Naive thymus-derived CD4-positive, alpha-beta T cell (primary cell): ENCODE data around the gene TMEM79. TPM values are rescaled to one million over a fixed set of nuclear protein-coding genes. Genes with fewer than 3 reads are reported as not detected.

Source experiments
- ATAC-seq: fragments of 150-1000 bp; cut with Tn5 transposase; 2 replicates; pipeline ENCODE4 v1.10.0; 2021; ENCODE audit warnings: mild to moderate bottlenecking, moderate library complexity
- CTCF ChIA-PET: fragments of 350-600 bp; sonication (Branson Sonifier 250); formaldehyde crosslinking; loops from one replicate; lab custom pipeline; 2021; ENCODE audit warnings: antibody characterized with exemption; lab: Charles Lee
- POLR2A ChIA-PET: fragments of 350-600 bp; sonication (Branson Sonifier 250); formaldehyde crosslinking; loops from one replicate; lab custom pipeline; 2021; ENCODE audit warnings: antibody characterized with exemption, inconsistent platforms; lab: Charles Lee
- DNase-seq, 9 donors: peaks; one replicate each; pipeline versions ENCODE4 v3.0.0 to v3.0.0-alpha.2; 2020 to 2022; ENCODE audit warnings: mixed read lengths in 1 of 9
- H3K27ac ChIP-seq: one replicate; pipeline ENCODE4 v1.7.0; 2013; ENCODE audit warnings: mild to moderate bottlenecking, low read depth, low read length, moderate library complexity
- H3K27me3 ChIP-seq, 2 donors: one replicate each; pipeline ENCODE4 v1.7.0; 2013; ENCODE audit warnings: low read length in 2 of 2, mild to moderate bottlenecking in 2 of 2, moderate library complexity in 2 of 2; ENCODE audit not compliant: control insufficient read depth in 2 of 2, insufficient read depth in 2 of 2
- H3K36me3 ChIP-seq, 3 experiments: 1 replicate in 2 of 3; 2 replicates in 1 of 3; pipeline ENCODE4 v1.7.0; 2013; ENCODE audit warnings: low read length in 3 of 3, mild to moderate bottlenecking in 3 of 3, moderate library complexity in 1 of 3; ENCODE audit not compliant: insufficient read depth in 3 of 3, control insufficient read depth in 2 of 3
- H3K4me1 ChIP-seq, 2 donors: one replicate each; pipeline ENCODE4 v1.7.0; 2013; ENCODE audit warnings: low read length in 2 of 2, mild to moderate bottlenecking in 2 of 2, moderate library complexity in 1 of 2; ENCODE audit not compliant: control insufficient read depth in 2 of 2, insufficient read depth in 2 of 2
- H3K4me3 ChIP-seq: 2 replicates; pipeline ENCODE4 v1.7.0; 2013; ENCODE audit warnings: mild to moderate bottlenecking, low read length
- H3K9me3 ChIP-seq, 3 experiments: 1 replicate in 2 of 3; 2 replicates in 1 of 3; pipeline ENCODE4 v1.7.0; 2013; ENCODE audit warnings: low read length in 3 of 3; ENCODE audit not compliant: control insufficient read depth in 2 of 3
- H3K27ac Mint-ChIP-seq, 9 donors: one replicate each; pipeline ENCODE4 v1.8.0; 2020 to 2022; ENCODE audit warnings: mixed read lengths in 9 of 9, mild to moderate bottlenecking in 8 of 9, moderate library complexity in 5 of 9, inconsistent platforms in 2 of 9
- H3K27me3 Mint-ChIP-seq, 5 donors: one replicate each; pipeline ENCODE4 v1.8.0; 2021 to 2022; ENCODE audit warnings: mixed read lengths in 5 of 5, mild to moderate bottlenecking in 1 of 5
- H3K36me3 Mint-ChIP-seq, 5 donors: one replicate each; pipeline ENCODE4 v1.8.0; 2020 to 2022; ENCODE audit warnings: mixed read lengths in 5 of 5, mild to moderate bottlenecking in 3 of 5, inconsistent platforms in 1 of 5
- H3K4me1 Mint-ChIP-seq, 7 donors: one replicate each; pipeline ENCODE4 v1.8.0; 2020 to 2022; ENCODE audit warnings: mixed read lengths in 7 of 7, mild to moderate bottlenecking in 3 of 7, inconsistent platforms in 1 of 7
- H3K4me3 Mint-ChIP-seq, 10 donors: one replicate each; pipeline ENCODE4 v1.8.0; 2020 to 2022; ENCODE audit warnings: mild to moderate bottlenecking in 10 of 10, mixed read lengths in 10 of 10, moderate library complexity in 6 of 10, inconsistent platforms in 2 of 10
- H3K9me3 Mint-ChIP-seq, 11 donors: one replicate each; pipeline ENCODE4 v1.8.0; 2020 to 2022; ENCODE audit warnings: mixed read lengths in 11 of 11, mild to moderate bottlenecking in 4 of 11, inconsistent platforms in 1 of 11, moderate library complexity in 1 of 11
- intact Hi-C, 2 donors: fragments of 100-400 bp; cut with micrococcal nuclease; formaldehyde crosslinking; loops; one replicate each; pipeline ENCODE4 v1.15.1; 2023
- polyA plus RNA-seq, 2 donors: library from polyadenylated mRNA; unstranded; fragments of 300-500 nt; fragmentation: Illumina TruSeq; gene quantifications; one replicate each; pipeline ENCODE4 v1.2.3, GENCODE V29; 2021
- total RNA-seq, 6 experiments: library from RNA in 5 of 6; stranded (reverse) in 5 of 6; gene quantifications; 1 replicate in 5 of 6; 2 replicates in 1 of 6; pipeline ENCODE4 v1.2.3 and lab custom pipeline; 2021 to 2026

The TMEM79 gene
- total and polyA plus RNA-seq, 7 experiments from 2014 or later = 4.3 to 18.6 (median 9.8) TPM

DNA sequence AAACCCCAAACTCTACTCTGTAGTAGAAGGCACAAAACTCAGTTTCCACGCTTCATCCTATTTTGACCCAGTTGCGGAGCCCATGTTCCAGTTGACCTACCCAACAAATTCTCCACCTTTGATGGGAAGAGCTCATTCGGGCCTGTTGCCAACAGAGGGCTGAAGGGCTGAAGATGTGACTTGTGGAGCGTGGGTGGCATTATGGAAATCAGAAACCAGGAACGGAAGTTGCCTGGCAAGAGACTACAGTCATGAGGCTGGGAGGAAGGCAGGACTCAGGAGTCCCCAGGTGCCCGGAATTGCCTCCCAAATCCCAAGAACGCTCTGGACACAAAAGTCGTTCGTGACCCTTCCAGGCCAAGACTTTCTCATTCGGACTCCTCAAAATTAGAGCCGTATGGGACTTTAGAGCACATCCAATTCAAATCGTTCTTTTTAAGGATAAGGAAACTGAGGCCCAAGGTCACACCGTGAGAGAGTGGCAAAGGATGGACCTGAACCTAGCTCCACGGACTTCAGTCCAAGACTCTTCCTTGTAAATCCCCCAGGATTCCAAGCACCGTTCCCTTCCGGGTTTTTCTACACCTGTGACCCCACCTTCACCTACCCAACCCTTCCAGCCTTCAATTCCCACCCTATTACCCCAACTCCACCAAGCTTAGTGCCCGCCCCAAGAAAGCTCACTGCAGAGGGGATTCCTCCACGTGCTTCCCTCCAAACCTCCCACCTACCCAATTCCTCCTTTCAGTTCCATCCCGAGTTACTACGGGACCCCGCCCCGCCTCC is 2.2 kb upstream of the TMEM79 start:
- H3K27ac ChIP-seq = peak overlapping the region; percentile 89
- H3K9me3 ChIP-seq = no peaks in the 10 kb centered on the region
- Mint-ChIP-seq H3K4me1 (peaks cover 29 to 51% (median 40%) of the 10 kb centered on the region in 7 donors), H3K36me3 (peaks cover 6 to 24% (median 11%) of the 10 kb centered on the region in 5 donors), H3K27ac (peak overlapping the region; percentile 89 to 98 (median 94)), H3K4me3 (peak overlapping the region; percentile 85 to 99 (median 94)), H3K9me3 (no peaks in the 10 kb centered on the region), H3K27me3 (peaks cover 0 to 3% (median 0%) of the 10 kb centered on the region in 5 donors)
- POLR2A ChIA-PET = interaction anchor here (0.5 to 3.8 kb wide), 17 partner anchors 11 to 673 kb away, joined by 3 to 28 read pairs (median 3); partner anchors contain the start of genes CCT3, GLMP, GON4L and MEF2D
- peaks cover 7 to 27% (median 15%) of the 10 kb centered on the region in 3 experiments for H3K36me3 ChIP-seq
- CTCF ChIA-PET = interaction anchor here (0.5 to 1.4 kb wide), 2 partner anchors 12 to 56 kb away, joined by 3 read pairs; partner anchors contain the start of genes CCT3 and TSACC
- no peaks in the 10 kb centered on the region for H3K27me3 ChIP-seq
- H3K4me3 ChIP-seq = peak overlapping the region; percentile 93
- intact Hi-C loops = loop anchor here (1.0 to 2.0 kb wide), 12 partner anchors 13 to 485 kb away; partner anchors contain the start of genes GLMP (in 2 of the 2), LAMTOR2 (in 2 of the 2), PRCC (in 2 of the 2) and SLC25A44 (in 2 of the 2)
- no peak for ATAC-seq
- peak in 1 of 9 donors; percentile 42 for DNase-seq
- peaks cover 15 to 22% of the 10 kb centered on the region in 2 donors for H3K4me1 ChIP-seq

DNA sequence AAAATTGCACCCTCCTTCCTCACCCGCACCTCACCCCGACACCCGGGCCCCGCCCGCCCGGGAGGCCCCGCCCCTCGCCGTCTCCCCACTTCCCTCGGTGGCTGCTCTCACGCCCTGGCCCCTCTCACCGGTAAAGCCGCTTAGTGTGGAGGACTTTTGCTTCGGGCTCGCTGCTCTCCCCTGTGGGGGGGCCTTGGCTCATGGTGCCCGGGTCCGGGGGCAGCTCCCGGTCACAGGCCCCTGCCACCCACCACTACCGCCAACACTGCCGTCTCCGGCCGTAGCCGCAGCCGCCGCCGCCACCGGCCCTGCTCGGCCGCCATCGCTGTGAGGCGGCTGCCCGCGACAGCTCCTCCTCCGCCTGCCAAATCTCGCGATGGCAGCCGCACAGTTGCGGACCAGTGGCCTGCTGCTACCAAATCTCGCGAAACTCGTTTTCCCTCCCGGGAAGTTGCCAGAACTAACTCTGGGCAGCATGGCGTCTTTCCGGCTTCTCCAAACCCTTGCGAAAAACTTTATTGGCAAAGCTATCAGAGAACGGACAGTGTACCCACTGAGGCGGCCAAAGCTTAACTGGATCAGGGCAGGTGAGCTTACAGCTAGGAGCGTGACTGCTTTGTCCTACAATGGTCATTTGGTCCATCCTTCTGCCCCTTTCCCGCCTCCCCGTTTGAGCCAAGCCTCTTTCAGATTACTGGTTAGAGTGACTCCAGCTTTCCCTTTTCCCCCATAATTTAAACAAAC is 1.5 kb upstream of the TMEM79 start, which contains the start of gene SMG5:
SMG5 (minus strand) TSS at position 347 of the 744 bp plus-strand sequence; CDS start at position 202, 145 bp downstream.
- DNase-seq = peak; percentile 89 to 98 (median 96)
- intact Hi-C loops = loop anchor here (1.0 to 2.0 kb wide), 12 partner anchors 13 to 485 kb away; partner anchors contain the start of genes GLMP (in 2 of the 2), KHDC4 (in 2 of the 2), LAMTOR2 (in 2 of the 2) and PRCC (in 2 of the 2)
- H3K4me3 Mint-ChIP-seq = peak within 1 kb of the TSS; percentile 85 to 99 (median 94)
- H3K9me3 Mint-ChIP-seq = no peaks in the 10 kb centered on the region
- peaks cover 0 to 3% (median 0%) of the 10 kb centered on the region in 5 donors for H3K27me3 Mint-ChIP-seq
- H3K27ac Mint-ChIP-seq = peak within 1 kb of the TSS; percentile 89 to 98 (median 95)
- peaks cover 0 to 18% (median 8%) of the 10 kb centered on the region in 5 donors for H3K36me3 Mint-ChIP-seq
- POLR2A ChIA-PET = interaction anchor here (0.6 to 3.8 kb wide), 19 partner anchors 9 to 600 kb away, joined by 3 to 28 read pairs (median 3); partner anchors contain the start of genes CCT3, GLMP, MEF2D and PMF1
- H3K4me1 Mint-ChIP-seq = peaks cover 29 to 51% (median 39%) of the 10 kb centered on the region in 7 donors
- Histone ChIP-seq H3K4me3 (peak within 1 kb of the TSS; percentile 93), H3K4me1 (peaks cover 15 to 22% of the 10 kb centered on the region in 2 donors), H3K27me3 (no peaks in the 10 kb centered on the region), H3K9me3 (no peaks in the 10 kb centered on the region), H3K36me3 (peaks cover 5 to 19% (median 11%) of the 10 kb centered on the region in 3 experiments), H3K27ac (peak within 1 kb of the TSS; percentile 89)
- CTCF ChIA-PET = interaction anchor here (0.6 to 1.4 kb wide), 3 partner anchors 37 to 103 kb away, joined by 3 to 5 read pairs (median 3); partner anchors contain the start of genes CCT3 and TSACC
- ATAC-seq = peak; percentile 95

DNA sequence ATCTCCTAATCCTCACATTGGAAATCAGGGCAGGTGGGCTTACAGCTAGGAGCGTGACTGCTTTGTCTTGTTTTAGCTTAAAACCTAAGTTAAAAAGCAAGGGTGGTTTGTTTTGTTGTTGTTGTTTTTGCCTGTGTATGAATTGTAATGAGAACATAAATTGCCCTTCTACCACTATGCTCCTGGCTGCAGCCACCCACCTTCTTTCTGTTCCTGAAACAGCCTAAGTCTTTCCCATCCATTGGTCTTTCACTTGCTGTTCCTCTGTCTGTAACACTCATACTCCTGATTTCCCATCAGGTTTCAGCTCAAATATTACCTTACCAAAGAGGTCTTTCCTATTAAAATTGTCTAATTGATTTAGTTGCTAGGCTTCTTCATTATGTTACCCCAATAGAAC is 604 bp upstream of the TMEM79 start:
- POLR2A ChIA-PET = interaction anchor here (0.6 to 3.8 kb wide), 10 partner anchors 8 to 218 kb away, joined by 3 to 28 read pairs (median 4); partner anchors contain the start of genes GLMP, MEF2D, PMF1 and SLC25A44
- peaks cover 2 to 11% (median 5%) of the 10 kb centered on the region in 3 experiments for H3K36me3 ChIP-seq
- no peaks in the 10 kb centered on the region for H3K9me3 Mint-ChIP-seq
- no peaks in the 10 kb centered on the region for H3K27me3 ChIP-seq
- peak overlapping the region; percentile 27 to 96 (median 92) for H3K27ac Mint-ChIP-seq
- intact Hi-C loops = loop anchor here (1.0 to 2.0 kb wide), 4 partner anchors 53 to 483 kb away; partner anchors contain the start of genes KHDC4 (in 1 of the 2) and PRCC (in 1 of the 2)
- peak overlapping the region; percentile 89 for H3K27ac ChIP-seq
- H3K9me3 ChIP-seq = no peaks in the 10 kb centered on the region
- H3K4me1 ChIP-seq = peaks cover 15 to 22% of the 10 kb centered on the region in 2 donors
- H3K4me3 ChIP-seq = peak overlapping the region; percentile 93
- CTCF ChIA-PET = interaction anchor here (0.6 to 1.6 kb wide), 4 partner anchors 12 to 102 kb away, joined by 3 to 5 read pairs (median 3); partner anchors contain the start of gene GLMP
- H3K4me3 Mint-ChIP-seq = peak overlapping the region; percentile 85 to 99 (median 94)
- DNase-seq (no peak), ATAC-seq (no peak)
- H3K4me1 Mint-ChIP-seq = peaks cover 29 to 51% (median 35%) of the 10 kb centered on the region in 7 donors
- peaks cover 0 to 3% (median 0%) of the 10 kb centered on the region in 5 donors for H3K27me3 Mint-ChIP-seq
- peaks cover 0 to 9% (median 2%) of the 10 kb centered on the region in 5 donors for H3K36me3 Mint-ChIP-seq

DNA sequence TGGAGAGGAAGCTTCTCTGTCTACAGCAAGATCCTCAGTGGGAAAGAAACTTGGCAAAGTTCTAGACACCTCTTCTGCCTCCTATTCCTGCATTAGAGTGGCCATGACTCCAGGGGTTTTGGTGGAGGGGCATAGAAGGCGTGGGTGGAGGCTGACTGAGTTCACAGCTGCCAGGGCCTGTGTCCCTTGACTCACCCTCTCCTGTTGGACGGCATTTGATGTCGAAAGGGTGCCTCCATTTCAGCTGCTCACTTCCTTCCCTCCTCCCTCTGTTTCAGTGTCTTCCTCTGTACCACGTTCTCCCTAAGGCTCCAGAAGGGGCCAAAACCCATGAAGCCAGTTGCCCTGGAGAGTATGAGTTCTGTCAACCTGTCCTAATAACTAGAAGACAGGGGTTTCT is 632 bp downstream of the TMEM79 start:
- H3K4me1 ChIP-seq = peaks cover 15 to 22% of the 10 kb centered on the region in 2 donors
- H3K36me3 ChIP-seq = peaks cover 0 to 11% (median 4%) of the 10 kb centered on the region in 3 experiments
- ChIA-PET CTCF (interaction anchor here (1.6 kb wide), 1 partner anchor 11 kb away, joined by 3 read pairs; the partner anchor contains the start of gene GLMP), POLR2A (interaction anchor here (0.6 to 3.4 kb wide), 2 partner anchors 10 to 13 kb away, joined by 3 to 26 read pairs; partner anchors contain the start of gene GLMP)
- H3K9me3 ChIP-seq = no peaks in the 10 kb centered on the region
- Mint-ChIP-seq H3K27me3 (peaks cover 0 to 3% (median 0%) of the 10 kb centered on the region in 5 donors), H3K4me3 (peak overlapping the region in 5 of 10 donors; percentile 5 to 63 (median 32)), H3K27ac (no peak overlapping the region), H3K4me1 (peaks cover 28 to 50% (median 35%) of the 10 kb centered on the region in 7 donors), H3K36me3 (peaks cover 0 to 13% (median 2%) of the 10 kb centered on the region in 5 donors), H3K9me3 (no peaks in the 10 kb centered on the region)
- no peaks in the 10 kb centered on the region for H3K27me3 ChIP-seq
- ATAC-seq = no peak
- DNase-seq = no peak
- intact Hi-C loops = no loop called here
- H3K27ac ChIP-seq = no peak overlapping the region
- H3K4me3 ChIP-seq = no peak overlapping the region

DNA sequence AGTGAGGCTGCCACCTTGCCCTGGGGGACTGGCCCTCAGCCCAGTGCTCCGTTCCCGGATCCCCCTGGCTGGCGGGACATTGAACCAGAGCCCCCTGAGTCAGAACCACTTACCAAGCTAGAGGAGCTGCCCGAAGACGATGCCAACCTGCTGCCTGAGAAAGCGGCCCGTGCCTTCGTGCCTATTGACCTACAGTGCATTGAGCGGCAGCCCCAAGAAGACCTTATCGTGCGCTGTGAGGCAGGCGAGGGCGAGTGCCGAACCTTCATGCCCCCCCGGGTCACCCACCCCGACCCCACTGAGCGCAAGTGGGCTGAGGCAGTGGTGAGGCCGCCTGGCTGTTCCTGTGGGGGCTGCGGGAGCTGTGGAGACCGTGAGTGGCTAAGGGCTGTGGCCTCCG is 1.3 kb downstream of the TMEM79 start:
- Mint-ChIP-seq H3K9me3 (no peaks in the 10 kb centered on the region), H3K4me1 (peaks cover 22 to 45% (median 32%) of the 10 kb centered on the region in 7 donors), H3K36me3 (peaks cover 0 to 15% (median 2%) of the 10 kb centered on the region in 5 donors), H3K27ac (peak overlapping the region in 1 of 9 donors; percentile 42), H3K27me3 (peaks cover 0 to 3% (median 0%) of the 10 kb centered on the region in 5 donors), H3K4me3 (no peak overlapping the region)
- POLR2A ChIA-PET = interaction anchor here (0.6 kb wide), 1 partner anchor 12 kb away, joined by 3 read pairs; no protein-coding TSS in a partner anchor
- Histone ChIP-seq H3K27ac (no peak overlapping the region), H3K4me1 (peaks cover 15 to 22% of the 10 kb centered on the region in 2 donors), H3K4me3 (no peak overlapping the region), H3K36me3 (peaks cover 0 to 11% (median 0%) of the 10 kb centered on the region in 3 experiments), H3K9me3 (no peaks in the 10 kb centered on the region), H3K27me3 (no peaks in the 10 kb centered on the region)
- intact Hi-C loops = no loop called here
- CTCF ChIA-PET = no interaction called here
- no peak for ATAC-seq
- DNase-seq = no peak
